Left lung (tissue), 10 donors: Measurements from ENCODE around the gene VARS1. TPM values are rescaled to one million over a fixed set of nuclear protein-coding genes. Genes with fewer than 3 reads are reported as not detected.

Experiments used
- ATAC-seq: fragments of 200-7000 bp; cut with Tn5 transposase; one replicate; pipeline ENCODE4 v1.9.1; 2020; ENCODE audit warnings: moderate library complexity
- DNase-seq, 4 donors: peaks; one replicate each; pipeline ENCODE4 v3.0.0-alpha.2; 2013 to 2020
- H3K27ac ChIP-seq, 2 donors: fragments of 200-600 bp; sonication (generic) in 1 of 2; one replicate each; pipeline versions ENCODE4 v1.5.0 to v1.8.0; 2020 to 2021
- H3K27me3 ChIP-seq, 2 donors: fragments of 200-600 bp; sonication (generic) in 1 of 2; one replicate each; pipeline versions ENCODE4 v1.5.0 to v1.8.0; 2020 to 2021
- H3K36me3 ChIP-seq, 2 donors: fragments of 200-600 bp; sonication (generic) in 1 of 2; one replicate each; pipeline versions ENCODE4 v1.5.0 to v1.8.0; 2020 to 2021
- H3K4me1 ChIP-seq, 2 donors: fragments of 200-600 bp; one replicate each; pipeline ENCODE4 v1.8.0; 2021
- H3K4me3 ChIP-seq, 2 donors: fragments of 200-600 bp; sonication (generic) in 1 of 2; one replicate each; pipeline versions ENCODE4 v1.5.0 to v1.8.0; 2020 to 2021; ENCODE audit warnings: mild to moderate bottlenecking in 1 of 2
- H3K9me3 ChIP-seq, 2 donors: fragments of 200-600 bp; sonication (generic) in 1 of 2; one replicate each; pipeline versions ENCODE4 v1.5.0 to v1.8.0; 2020 to 2021
- intact Hi-C, 2 donors: fragments of 100-400 bp; cut with DNase I; formaldehyde crosslinking; loops; one replicate each; pipeline versions ENCODE4 v1.11.2 to v1.14.2; 2022
- polyA plus RNA-seq, 6 donors: library from polyadenylated mRNA; unstranded; fragments of 120-200 nt; gene quantifications; one replicate each; pipeline ENCODE4 v1.2.1, GENCODE V29; 2013; ENCODE audit not compliant: insufficient read length in 6 of 6
- total RNA-seq, 2 donors: library from RNA; stranded (reverse); fragmentation: NEBNext Ultra II Directional; extraction: Animal tissue kit (Norgen Biotek cat#: 25700); gene quantifications; one replicate each; pipeline ENCODE4 v1.2.1, GENCODE V29; 2021
- TF ChIP-seq, protein P1 (sequence below), 2 donors: fragments of 200-600 bp; sonication (generic) in 1 of 2; IDR thresholded peaks; one replicate each; pipeline versions ENCODE4 v1.5.0 to v1.8.0; 2021; ENCODE audit warnings: antibody characterized with exemption in 2 of 2
- donor health status: DM: no; HTN: yes; CAD: no.
- donor health status: DM: no; HTN: no; CAD: no.

The VARS1 gene
- total and polyA plus RNA-seq, 8 donors, result 38.4 to 103 (median 46.6) TPM

- TF ChIP-seq, protein P1, sequence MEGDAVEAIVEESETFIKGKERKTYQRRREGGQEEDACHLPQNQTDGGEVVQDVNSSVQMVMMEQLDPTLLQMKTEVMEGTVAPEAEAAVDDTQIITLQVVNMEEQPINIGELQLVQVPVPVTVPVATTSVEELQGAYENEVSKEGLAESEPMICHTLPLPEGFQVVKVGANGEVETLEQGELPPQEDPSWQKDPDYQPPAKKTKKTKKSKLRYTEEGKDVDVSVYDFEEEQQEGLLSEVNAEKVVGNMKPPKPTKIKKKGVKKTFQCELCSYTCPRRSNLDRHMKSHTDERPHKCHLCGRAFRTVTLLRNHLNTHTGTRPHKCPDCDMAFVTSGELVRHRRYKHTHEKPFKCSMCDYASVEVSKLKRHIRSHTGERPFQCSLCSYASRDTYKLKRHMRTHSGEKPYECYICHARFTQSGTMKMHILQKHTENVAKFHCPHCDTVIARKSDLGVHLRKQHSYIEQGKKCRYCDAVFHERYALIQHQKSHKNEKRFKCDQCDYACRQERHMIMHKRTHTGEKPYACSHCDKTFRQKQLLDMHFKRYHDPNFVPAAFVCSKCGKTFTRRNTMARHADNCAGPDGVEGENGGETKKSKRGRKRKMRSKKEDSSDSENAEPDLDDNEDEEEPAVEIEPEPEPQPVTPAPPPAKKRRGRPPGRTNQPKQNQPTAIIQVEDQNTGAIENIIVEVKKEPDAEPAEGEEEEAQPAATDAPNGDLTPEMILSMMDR (IDR thresholded peaks at IDR 0.05), result no peak
- H3K4me3 ChIP-seq, result peak overlapping the region in 1 of 2 donors; percentile 3
- intact Hi-C loops, result no loop called here
- H3K27ac ChIP-seq, result peak overlapping the region; percentile 44 to 53
- H3K4me1 ChIP-seq, result peaks cover 7 to 24% of the 10 kb centered on the region in 2 donors
- DNase-seq (peak in 1 of 4 donors; percentile 65), ATAC-seq (peak; percentile 52)
- no peaks in the 10 kb centered on the region for H3K9me3 ChIP-seq
- H3K36me3 ChIP-seq, result peaks cover 0 to 36% of the 10 kb centered on the region in 2 donors
- no peaks in the 10 kb centered on the region for H3K27me3 ChIP-seq
These were observed 19.0 kb downstream of the VARS1 start for GRCh38 chr6:31776485-31776988.

GRCh38 chr6:31775633-31776484, 19.7 kb downstream of the VARS1 start:
- TF ChIP-seq, protein P1 (IDR thresholded peaks at IDR 0.05), result no peak
- DNase-seq (peak in 1 of 4 donors; percentile 72), ATAC-seq (no peak)
- intact Hi-C loops, result no loop called here
- Histone ChIP-seq H3K4me3 (no peak overlapping the region), H3K27me3 (no peaks in the 10 kb centered on the region), H3K9me3 (no peaks in the 10 kb centered on the region), H3K4me1 (peaks cover 7 to 24% of the 10 kb centered on the region in 2 donors), H3K27ac (no peak overlapping the region), H3K36me3 (peaks cover 0 to 30% of the 10 kb centered on the region in 2 donors)

- H3K4me1 ChIP-seq, result peaks cover 7 to 24% of the 10 kb centered on the region in 2 donors
- intact Hi-C loops, result no loop called here
- no peak overlapping the region for H3K4me3 ChIP-seq
- H3K27ac ChIP-seq, result no peak overlapping the region
- TF ChIP-seq, protein P1 (IDR thresholded peaks at IDR 0.05), result no peak
- peaks cover 0 to 23% of the 10 kb centered on the region in 2 donors for H3K36me3 ChIP-seq
- ATAC-seq, result no peak
- H3K27me3 ChIP-seq, result no peaks in the 10 kb centered on the region
- peak in 1 of 4 donors; percentile 32 for DNase-seq
- H3K9me3 ChIP-seq, result no peaks in the 10 kb centered on the region
These were observed 20.4 kb downstream of the VARS1 start for GRCh38 chr6:31775184-31775583.

DNA sequence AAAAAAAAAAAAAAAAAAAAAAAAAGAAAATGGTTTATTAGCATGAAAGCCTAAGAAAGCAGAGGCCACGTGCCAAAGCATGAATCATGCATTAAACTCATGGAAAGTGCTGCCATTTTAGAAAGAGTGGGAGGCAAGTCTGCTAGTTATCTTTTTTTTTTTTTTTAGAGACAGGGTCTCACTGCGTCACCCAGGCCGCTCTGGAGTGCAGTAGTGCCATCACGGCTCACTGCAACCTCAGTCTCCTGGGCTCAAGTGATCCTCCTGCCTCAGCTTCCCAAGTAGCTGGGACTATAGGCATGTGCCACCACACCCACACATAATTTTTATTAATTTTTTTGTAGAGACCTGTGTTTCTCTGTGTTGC, 23.6 kb downstream of the VARS1 start:
- Histone ChIP-seq H3K27me3 (no peaks in the 10 kb centered on the region), H3K27ac (no peak overlapping the region), H3K36me3 (no peaks in the 10 kb centered on the region), H3K4me1 (peaks cover 7 to 42% of the 10 kb centered on the region in 2 donors), H3K4me3 (no peak overlapping the region), H3K9me3 (no peaks in the 10 kb centered on the region)
- ATAC-seq, result no peak
- DNase-seq, result peak in 1 of 4 donors; percentile 20
- intact Hi-C loops, result no loop called here
- TF ChIP-seq, protein P1 (IDR thresholded peaks at IDR 0.05), result no peak

GRCh38 chr6:31770860-31771259, 24.7 kb downstream of the VARS1 start:
- Histone ChIP-seq H3K4me1 (peaks cover 0 to 31% of the 10 kb centered on the region in 2 donors), H3K27me3 (no peaks in the 10 kb centered on the region), H3K36me3 (no peaks in the 10 kb centered on the region), H3K4me3 (no peak overlapping the region), H3K27ac (no peak overlapping the region), H3K9me3 (no peaks in the 10 kb centered on the region)
- ATAC-seq (no peak), DNase-seq (no peak)
- intact Hi-C loops, result no loop called here
- TF ChIP-seq, protein P1 (IDR thresholded peaks at IDR 0.05), result no peak
